PC-3 (cell line): ENCODE data around the gene GJC1.

Experiments
- CTCF ChIP-seq: fragments of 300-600 bp; sonication (generic); conservative IDR thresholded peaks from 2 replicates; pipeline ENCODE4 v1.5.1; 2017; ENCODE audit warnings: antibody characterized with exemption, low read depth, mild to moderate bottlenecking, low read length
- EZH2 ChIP-seq: fragments of 300-600 bp; sonication (generic); IDR thresholded peaks from one replicate; pipeline ENCODE4 v1.6.1; 2017; ENCODE audit warnings: antibody characterized with exemption, mild to moderate bottlenecking, low read length; ENCODE audit not compliant: unreplicated experiment
- EZH2phosphoT487 ChIP-seq: fragments of 300-600 bp; sonication (generic); IDR thresholded peaks from 2 replicates; pipeline ENCODE4 v1.6.1; 2018; ENCODE audit warnings: mild to moderate bottlenecking, antibody characterized with exemption, low read length, borderline replicate concordance

GRCh38 chr17:44754276-44754675 is 75.8 kb downstream of the GJC1 start:
- no peak for TF ChIP-seq CTCF
- TF ChIP-seq EZH2 = no peak
- no peak for TF ChIP-seq EZH2phosphoT487
